GM21526 (cell line): ENCODE data around the gene ABCC3.

Experiments used
- ATAC-seq: cut with Tn5 transposase; IDR thresholded peaks from one replicate; pipeline ENCODE4 v1.9.1; 2021; ENCODE audit warnings: moderate library complexity; ENCODE audit not compliant: unreplicated experiment, low FRiP score

ABCC3 gene, protein sequence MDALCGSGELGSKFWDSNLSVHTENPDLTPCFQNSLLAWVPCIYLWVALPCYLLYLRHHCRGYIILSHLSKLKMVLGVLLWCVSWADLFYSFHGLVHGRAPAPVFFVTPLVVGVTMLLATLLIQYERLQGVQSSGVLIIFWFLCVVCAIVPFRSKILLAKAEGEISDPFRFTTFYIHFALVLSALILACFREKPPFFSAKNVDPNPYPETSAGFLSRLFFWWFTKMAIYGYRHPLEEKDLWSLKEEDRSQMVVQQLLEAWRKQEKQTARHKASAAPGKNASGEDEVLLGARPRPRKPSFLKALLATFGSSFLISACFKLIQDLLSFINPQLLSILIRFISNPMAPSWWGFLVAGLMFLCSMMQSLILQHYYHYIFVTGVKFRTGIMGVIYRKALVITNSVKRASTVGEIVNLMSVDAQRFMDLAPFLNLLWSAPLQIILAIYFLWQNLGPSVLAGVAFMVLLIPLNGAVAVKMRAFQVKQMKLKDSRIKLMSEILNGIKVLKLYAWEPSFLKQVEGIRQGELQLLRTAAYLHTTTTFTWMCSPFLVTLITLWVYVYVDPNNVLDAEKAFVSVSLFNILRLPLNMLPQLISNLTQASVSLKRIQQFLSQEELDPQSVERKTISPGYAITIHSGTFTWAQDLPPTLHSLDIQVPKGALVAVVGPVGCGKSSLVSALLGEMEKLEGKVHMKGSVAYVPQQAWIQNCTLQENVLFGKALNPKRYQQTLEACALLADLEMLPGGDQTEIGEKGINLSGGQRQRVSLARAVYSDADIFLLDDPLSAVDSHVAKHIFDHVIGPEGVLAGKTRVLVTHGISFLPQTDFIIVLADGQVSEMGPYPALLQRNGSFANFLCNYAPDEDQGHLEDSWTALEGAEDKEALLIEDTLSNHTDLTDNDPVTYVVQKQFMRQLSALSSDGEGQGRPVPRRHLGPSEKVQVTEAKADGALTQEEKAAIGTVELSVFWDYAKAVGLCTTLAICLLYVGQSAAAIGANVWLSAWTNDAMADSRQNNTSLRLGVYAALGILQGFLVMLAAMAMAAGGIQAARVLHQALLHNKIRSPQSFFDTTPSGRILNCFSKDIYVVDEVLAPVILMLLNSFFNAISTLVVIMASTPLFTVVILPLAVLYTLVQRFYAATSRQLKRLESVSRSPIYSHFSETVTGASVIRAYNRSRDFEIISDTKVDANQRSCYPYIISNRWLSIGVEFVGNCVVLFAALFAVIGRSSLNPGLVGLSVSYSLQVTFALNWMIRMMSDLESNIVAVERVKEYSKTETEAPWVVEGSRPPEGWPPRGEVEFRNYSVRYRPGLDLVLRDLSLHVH (N-terminal part only)

DNA sequence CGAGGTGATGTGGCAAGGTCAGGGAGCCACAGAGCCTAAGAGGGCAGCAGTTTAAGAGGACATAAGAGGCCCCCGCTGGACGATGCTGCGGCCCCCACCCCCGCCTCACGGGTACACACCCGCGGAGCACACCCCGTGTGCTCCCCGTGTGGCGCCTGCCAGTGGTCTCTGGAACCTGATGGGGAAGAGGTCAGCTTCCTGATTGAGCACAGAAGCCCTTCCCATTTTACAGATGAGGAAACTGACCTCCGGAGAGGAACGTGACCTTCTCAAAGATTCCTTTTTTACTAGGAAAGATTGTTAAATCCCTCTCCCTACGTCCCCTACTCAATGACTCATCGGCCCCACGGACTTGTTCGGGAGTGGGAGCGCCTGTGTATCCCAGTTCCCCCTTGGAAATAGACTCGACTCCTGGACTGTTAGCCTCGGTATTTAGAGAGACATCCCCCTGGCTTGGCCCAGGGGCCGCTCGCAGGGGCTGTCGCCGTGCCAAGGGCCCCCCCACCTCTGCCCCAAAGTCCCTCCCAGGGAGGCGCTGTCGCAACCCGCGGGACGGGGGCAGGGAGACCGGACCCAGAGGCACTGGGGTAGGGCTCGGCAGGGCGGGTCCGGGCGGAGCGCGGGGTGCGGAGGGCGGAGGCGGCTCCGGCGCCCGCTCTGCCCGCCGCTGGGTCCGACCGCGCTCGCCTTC lies at the start of gene ABCC3:
TSS of gene ABCC3 (plus strand) at position 658 of the 691 bp plus-strand sequence. CDS start 56 bp downstream, outside the sequence.
- ATAC-seq = no peak

DNA sequence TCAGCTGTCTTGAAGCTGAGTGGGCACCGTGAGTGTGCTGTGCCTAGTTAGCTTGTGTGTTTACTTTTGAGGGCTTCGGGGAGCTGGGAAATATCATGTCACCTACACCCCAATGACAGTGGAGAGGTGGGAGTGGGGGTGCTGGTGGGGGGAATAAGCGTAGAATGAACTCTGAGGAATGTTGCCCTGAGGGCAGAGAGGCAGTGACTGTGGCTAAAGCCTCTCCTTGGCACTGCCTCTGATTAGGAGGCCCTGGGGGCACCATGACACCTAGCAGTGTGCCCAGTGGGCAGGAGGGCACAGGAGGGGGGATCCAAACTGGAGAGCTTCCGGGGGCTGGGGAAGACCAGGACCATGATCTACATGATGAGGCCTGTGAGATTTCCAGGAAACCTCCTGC lies 49.3 kb upstream of the ABCC3 start:
- no peak for ATAC-seq

DNA sequence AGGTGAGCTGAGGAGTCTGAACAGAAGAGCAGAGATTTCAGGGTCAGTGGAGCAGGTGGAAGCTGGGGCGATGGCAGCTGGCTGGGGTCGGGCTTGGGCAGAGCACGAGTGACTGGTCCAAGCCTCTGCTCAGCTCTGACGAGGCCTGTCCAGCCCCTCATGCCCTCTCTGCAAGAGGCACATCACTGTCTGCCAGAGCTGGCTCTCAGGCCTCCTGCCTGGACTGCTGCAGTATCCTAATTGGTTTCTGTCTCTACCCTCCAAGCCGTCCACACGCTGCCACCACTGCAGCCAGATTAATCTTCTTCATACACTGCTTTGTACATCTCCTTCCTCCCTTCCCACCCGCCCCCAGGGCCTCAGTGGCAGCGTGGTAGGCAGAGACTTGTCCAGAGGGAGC lies 48.8 kb upstream of the ABCC3 start:
- no peak for ATAC-seq

DNA sequence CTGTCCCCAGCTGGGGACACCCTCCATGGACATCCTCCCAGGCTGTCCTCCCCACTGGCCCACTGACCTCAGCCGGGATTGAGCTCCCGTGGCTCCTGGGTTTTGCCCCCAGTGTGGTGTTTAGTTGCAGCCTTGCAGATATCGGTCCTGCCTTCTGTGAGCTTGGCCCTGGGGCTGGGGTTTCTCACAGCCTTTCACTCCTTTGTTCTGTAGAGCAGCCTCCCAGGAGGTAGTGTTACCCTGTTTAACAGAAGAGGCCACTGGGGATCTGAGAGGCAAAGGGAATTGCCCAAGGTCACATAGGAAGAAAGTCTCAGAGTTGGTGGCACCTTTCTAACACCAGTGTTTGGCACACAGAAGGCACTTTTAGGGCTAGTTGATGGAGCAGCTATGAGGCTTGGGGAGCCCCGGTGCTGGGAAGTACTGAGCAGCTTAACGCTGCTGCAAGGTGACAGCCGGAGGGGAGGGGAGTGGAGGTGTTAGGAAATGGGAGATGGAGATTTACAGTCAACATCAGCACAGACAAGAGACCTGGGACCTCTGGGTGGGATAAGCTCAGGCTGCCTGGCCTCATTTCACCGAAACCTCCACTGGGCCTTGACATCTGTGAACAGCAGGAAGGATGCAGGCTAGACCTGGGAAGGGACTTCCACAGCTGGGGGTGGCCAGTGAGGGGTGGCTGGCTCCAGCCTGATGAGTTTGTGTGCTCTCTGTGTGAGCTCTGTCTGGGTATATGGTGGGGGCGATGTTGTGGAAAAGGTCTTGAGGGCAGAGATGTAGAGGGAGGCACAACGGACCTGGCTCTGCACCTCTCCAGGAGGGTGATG lies 48.0 kb upstream of the ABCC3 start:
- ATAC-seq = no peak

DNA sequence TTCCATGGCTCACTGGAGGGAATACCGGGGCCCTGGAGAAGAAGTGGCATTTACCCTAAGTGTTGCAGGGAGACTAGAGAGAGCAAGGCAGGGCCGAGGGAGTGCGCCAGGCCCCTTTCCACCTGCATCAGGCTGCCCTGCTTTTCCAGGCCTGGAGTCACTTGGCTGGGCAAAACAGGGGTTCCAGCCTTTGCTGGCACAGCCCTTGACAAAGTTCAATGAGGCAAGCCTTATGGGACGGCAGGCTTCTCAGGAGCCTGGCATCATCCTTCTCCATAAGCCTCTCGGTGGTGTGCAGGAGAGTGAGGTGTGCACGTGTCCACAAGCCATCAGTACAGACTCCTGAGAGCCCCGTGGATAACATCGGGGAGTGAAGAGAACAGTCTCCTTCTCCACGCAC lies 47.1 kb upstream of the ABCC3 start:
- no peak for ATAC-seq

DNA sequence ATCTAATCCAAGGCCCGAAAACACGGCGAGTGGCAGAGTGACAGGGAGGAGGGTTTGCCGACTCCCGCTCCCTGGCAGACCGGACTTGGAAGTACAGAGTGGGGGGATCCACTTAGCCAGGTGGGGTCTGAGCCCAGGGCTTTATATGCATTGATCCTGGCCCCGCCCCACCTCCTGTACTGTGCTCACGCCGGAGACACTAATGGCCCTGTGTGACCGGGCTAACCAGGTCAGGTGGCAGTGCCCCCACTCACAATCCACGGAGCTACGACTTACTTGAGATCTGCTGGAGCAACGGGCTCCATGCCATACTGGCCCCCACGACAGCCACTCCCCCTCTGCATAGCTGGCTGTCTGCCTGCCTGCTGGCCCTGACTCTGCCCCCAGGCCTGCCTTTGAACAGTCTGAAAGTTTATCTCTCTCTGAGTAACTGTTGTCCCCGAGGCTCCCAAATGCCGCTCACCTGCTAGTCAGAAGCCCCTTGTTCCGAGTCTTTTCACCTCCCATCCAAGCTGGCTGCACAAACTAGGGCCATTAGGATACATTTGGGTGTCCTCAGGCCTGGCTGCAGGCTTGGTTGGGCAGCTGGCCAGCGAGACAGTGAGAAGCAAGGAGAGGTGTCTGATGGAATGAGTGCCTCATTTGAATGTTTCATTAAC lies 46.2 kb upstream of the ABCC3 start:
- no peak for ATAC-seq

DNA sequence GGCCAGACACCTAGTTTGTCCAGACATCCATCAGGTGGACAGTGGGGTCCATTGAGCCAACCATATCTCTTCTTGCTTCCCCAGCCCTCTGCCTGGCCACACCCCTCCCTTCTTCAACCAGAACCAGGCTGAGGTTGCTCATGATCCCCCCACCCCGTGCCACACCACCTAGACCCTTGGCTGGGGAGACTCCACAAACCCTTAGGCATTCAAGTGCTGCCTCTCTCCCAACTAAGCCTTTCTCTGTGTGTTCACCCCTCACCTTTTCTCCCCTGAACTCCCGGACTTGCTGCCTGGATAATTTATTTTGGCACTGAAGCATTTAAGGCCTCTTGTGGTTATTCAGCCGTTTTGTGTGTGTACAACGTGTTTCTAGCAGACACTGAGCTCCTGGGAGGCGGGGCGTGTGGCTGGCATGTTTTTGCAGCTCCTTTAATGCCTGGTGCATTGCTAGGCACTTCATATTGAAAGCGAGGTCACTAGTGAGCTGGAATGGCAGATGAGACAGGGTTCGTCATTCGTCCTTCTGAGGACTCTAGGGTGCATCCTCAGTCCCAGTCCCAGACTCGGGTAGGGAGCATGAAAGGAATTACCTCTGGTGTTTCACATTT lies 45.5 kb upstream of the ABCC3 start:
- ATAC-seq = no peak

DNA sequence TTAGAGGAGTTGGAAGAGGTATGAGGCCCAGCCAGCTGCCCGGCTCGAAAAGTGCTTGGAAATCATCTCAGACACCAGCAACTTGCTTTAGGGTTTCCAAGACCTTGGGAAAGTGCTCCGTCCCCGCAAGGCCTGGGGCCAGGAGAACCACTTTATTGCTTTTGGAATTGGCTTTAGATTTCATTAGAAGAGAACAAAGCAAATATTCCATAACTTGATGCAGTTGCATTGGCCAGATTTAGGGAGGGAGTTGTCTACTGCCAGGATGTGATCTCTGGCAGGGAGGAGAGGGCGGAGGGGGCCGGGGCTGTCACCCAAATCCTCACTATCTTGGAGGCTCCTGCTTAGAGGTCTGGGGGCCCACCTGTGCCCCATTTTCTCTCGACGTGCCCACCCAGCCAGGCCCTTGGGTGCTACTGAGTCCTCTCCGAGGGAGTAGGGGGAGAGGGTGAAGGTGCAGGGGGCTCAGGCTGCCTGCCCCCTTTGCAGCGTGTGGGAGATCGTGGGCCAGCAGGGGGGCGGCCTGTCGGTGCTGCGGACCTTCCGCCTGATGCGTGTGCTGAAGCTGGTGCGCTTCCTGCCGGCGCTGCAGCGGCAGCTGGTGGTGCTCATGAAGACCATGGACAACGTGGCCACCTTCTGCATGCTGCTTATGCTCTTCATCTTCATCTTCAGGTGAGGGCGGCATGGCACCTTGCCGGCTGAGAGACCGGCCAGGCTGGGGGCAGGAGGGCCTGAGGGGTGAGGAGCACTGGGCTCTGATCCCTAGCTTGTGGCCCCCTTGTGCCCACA lies 43.5 kb upstream of the ABCC3 start:
- no peak for ATAC-seq

DNA sequence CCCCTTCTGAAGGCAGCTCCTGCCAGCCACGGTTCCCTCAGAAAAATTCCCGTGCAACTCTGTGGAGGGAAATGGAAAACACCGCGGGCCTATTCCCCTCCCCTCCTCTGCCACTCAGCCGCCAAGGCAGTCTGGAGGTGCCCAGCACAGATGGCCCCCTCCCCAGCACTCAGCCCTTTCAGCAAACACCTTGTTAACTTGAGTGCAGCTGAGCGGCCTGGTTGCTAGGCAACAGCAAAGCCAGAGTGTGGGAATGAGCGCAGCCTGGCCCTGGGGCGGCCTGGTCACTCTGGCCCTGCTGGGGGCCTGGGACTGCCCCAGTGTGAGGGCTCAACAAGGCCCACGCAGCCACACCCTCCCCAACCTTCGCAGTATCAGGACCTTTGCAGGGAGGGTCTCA lies 41.4 kb upstream of the ABCC3 start:
- ATAC-seq = no peak

DNA sequence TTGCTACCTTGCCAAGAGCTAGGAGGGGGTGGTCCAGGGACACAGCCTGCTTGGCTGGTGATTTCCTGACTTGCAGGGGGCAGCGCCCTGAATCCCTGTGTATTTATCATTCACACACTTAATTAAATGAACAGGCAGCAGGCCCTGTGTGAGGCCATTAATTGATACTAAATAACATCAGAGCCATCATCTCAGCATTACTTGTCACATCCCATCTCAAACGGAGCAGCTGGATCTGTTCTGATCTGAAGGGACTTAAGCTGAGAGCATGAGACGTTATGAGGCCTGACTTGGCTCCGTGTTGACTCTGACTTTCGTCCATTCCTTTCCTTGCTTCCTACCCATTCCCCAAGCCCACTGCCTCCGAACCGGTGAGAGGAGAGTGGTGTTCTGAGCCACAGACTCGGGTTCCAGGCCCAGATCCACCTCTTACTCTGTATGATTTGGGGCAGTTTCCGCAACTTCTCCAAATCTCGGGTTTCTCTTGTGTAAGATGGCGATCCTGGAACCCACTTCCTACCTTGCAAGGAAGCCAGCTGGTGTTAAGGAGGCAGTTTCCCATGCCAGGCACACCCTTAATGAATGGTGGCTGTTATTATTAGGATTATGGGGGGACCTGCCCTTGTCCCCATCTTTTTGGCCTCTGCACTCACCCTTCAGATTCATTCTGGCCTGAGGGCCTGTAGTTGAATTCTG lies 40.4 kb upstream of the ABCC3 start:
- no peak for ATAC-seq

DNA sequence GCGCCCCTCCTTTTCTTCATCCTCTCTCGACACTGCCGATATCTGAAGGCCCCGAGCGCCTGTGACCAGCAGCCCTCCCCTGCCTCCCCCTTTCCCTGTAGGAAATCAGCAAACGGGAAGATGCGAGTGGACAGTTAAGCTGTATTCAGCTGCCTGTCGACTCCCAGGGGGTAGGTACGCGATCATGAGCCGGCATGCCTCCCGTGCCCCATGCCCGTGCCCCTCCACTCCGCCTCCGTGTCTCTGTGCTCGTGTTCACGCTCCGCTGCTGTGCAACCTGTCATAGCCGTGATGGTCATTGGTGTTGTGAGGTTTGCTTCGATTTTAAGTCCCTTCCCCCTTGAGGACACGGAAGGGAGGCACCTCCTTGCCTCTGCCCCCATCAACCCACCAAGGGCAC lies 39.8 kb upstream of the ABCC3 start:
- no peak for ATAC-seq

DNA sequence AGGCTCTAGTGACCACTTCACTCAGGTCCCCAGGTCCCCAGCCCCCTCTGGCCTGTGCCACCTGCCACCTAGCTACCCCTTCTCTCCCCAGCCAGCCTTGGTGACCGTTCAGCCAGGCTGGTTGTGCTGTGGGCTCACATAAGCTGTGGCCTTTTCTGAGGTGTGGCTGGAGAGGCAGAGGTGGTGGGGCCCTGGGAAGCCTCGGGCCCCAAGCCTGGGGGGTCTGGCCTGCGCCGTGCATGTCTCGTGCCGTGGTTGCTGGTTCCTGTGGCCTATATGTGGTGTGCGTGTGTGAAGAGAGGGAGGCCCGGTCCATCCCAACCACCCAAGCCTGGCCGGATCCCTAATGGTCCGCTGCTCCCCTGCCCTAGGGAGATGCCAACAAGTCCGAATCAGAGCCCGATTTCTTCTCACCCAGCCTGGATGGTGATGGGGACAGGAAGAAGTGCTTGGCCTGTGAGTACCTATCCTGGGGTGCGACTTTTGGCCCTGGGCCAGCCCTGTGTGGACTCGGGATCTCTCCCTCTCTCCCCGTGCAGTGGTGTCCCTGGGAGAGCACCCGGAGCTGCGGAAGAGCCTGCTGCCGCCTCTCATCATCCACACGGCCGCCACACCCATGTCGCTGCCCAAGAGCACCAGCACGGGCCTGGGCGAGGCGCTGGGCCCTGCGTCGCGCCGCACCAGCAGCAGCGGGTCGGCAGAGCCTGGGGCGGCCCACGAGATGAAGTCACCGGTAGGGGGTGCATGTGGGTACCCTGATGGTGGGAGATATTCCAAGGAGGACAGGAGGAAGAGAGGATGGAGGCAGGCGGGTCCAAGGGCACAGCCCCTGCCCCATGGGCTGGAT lies 38.3 kb upstream of the ABCC3 start:
- ATAC-seq = no peak

DNA sequence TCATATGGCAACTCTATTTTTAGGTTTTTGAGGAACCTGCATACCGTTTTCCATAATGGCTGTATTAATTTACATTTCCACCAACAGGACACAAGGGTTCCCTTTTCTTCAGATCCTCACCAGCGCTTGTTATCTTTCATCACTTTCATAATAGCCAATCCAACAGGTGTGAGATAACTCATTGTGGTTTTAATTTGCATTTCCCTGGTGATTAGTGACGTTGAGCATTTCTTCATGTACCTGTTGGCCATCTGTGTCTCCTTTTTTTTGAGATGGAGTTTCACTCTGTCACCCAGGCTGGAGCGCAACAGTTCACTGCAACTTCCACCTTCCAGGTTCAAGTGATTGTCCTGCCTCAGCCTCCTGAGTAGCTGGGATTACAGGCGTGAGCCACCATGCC lies 36.2 kb upstream of the ABCC3 start:
- no peak for ATAC-seq

DNA sequence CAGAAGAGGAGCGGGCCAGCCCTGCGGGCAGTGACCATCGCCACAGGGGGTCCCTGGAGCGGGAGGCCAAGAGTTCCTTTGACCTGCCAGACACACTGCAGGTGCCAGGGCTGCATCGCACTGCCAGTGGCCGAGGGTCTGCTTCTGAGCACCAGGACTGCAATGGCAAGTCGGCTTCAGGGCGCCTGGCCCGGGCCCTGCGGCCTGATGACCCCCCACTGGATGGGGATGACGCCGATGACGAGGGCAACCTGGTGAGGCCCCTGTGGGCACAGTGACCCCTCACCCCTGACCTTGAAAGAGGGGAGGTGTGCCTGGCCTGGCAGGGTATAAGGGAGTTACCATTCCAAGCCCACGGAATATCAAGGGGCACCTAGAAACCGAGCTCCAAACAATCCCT lies 35.1 kb upstream of the ABCC3 start:
- ATAC-seq = no peak

DNA sequence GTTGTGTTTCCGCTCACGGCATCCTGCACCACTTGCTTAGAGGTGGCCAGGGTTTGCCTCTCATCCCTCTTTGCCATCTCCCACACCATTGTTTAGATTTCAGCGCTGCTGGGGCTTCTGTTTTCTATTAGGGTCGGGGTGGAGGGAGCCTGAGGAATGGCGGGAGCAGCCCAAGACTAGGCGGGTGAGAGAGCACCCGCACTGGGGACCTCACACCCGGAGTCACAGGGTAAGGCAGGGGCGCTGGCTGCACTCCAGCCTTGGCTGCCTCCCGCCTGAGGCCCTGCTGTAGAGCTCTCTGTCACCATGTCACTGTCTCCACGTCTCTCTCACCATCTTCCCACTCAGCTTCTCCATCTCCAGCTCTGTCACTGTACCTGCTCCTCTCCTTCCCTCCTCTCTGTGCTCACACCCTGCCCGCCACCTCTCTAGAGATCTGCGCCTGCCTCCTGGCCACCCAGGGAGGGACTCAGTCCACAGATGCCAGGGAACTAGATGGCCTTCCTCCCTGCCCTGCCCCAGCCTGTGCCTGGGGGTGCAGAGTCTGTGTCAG lies 32.8 kb upstream of the ABCC3 start:
- no peak for ATAC-seq

DNA sequence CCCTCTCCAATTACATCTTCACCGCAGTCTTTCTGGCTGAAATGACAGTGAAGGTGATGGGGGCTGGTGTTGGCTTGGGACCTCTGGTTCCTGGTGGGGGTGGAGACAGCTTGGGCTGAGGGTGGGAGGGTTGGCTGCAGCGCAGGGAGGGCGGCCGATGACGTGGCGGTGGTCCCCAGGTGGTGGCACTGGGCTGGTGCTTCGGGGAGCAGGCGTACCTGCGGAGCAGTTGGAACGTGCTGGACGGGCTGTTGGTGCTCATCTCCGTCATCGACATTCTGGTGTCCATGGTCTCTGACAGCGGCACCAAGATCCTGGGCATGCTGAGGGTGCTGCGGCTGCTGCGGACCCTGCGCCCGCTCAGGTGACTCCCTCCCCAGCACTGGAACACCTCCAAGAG lies 31.8 kb upstream of the ABCC3 start:
- ATAC-seq = no peak
